Spleen (tissue), 11 donors: Measurements from ENCODE around the gene IL1RN. TPM values are rescaled to one million over a fixed set of nuclear protein-coding genes. Genes with fewer than 3 reads are reported as not detected.

ENCODE experiments used
- DNase-seq: peaks from one replicate; pipeline ENCODE4 v3.0.0-alpha.2; 2020
- H3K27ac ChIP-seq, 8 donors: fragments of 200-600 bp; sonication (generic) in 7 of 8; 1 replicate in 4 of 8; 2 replicates in 4 of 8; pipeline versions ENCODE4 v1.5.0 to v1.8.0; 2016 to 2021; ENCODE audit warnings: inconsistent platforms in 4 of 8, mild to moderate bottlenecking in 4 of 8, moderate library complexity in 1 of 8
- H3K27me3 ChIP-seq, 7 donors: fragments of 200-600 bp; sonication (generic) in 6 of 7; replicated peaks in 1 of 7; 1 replicate in 4 of 7; 2 replicates in 3 of 7; pipeline versions ENCODE4 v1.5.0 to v1.8.0; 2016 to 2021; ENCODE audit warnings: inconsistent platforms in 3 of 7, mild to moderate bottlenecking in 1 of 7
- H3K36me3 ChIP-seq, 6 donors: fragments of 200-600 bp; sonication (generic) in 5 of 6; 1 replicate in 4 of 6; 2 replicates in 2 of 6; pipeline versions ENCODE4 v1.5.0 to v1.8.0; 2016 to 2021; ENCODE audit warnings: inconsistent platforms in 2 of 6
- H3K4me1 ChIP-seq, 6 donors: fragments of 200-600 bp; sonication (generic) in 5 of 6; 1 replicate in 3 of 6; 2 replicates in 3 of 6; pipeline versions ENCODE4 v1.5.0 to v1.8.0; 2016 to 2021; ENCODE audit warnings: inconsistent platforms in 3 of 6
- H3K4me3 ChIP-seq, 8 donors: fragments of 200-600 bp; sonication (generic) in 7 of 8; 1 replicate in 4 of 8; 2 replicates in 4 of 8; pipeline versions ENCODE4 v1.5.0 to v1.8.0; 2016 to 2021; ENCODE audit warnings: inconsistent platforms in 4 of 8, mild to moderate bottlenecking in 4 of 8, moderate library complexity in 2 of 8
- H3K9me3 ChIP-seq, 8 donors: fragments of 200-600 bp; sonication (generic) in 7 of 8; 1 replicate in 4 of 8; 2 replicates in 4 of 8; pipeline versions ENCODE4 v1.5.0 to v1.8.0; 2016 to 2021; ENCODE audit warnings: inconsistent platforms in 4 of 8
- CTCF ChIP-seq, 11 experiments: fragments of 200-600 bp in 7 of 11; fragments of 450-650 bp in 4 of 11; sonication (generic) in 4 of 11; IDR thresholded peaks in 8 of 11; conservative IDR thresholded peaks in 3 of 11; 1 replicate in 7 of 11; 2 replicates in 4 of 11; pipeline versions ENCODE4 v1.4.0 to v1.8.0; 2016 to 2021; ENCODE audit warnings: antibody characterized with exemption in 11 of 11, inconsistent platforms in 4 of 11, mild to moderate bottlenecking in 1 of 11
- POLR2A ChIP-seq, 3 donors: fragments of 450-650 bp; IDR thresholded peaks; one replicate each; pipeline ENCODE4 v1.5.1; 2017; ENCODE audit warnings: antibody characterized with exemption in 3 of 3, mild to moderate bottlenecking in 1 of 3
- POLR2AphosphoS5 ChIP-seq, 3 donors: sonication (generic); formaldehyde crosslinking; IDR thresholded peaks; one replicate each; pipeline ENCODE4 v1.5.1; 2017; ENCODE audit warnings: antibody characterized with exemption in 3 of 3
- WGBS, 5 donors: extraction: QIAGEN DNeasy Blood & Tissue Kit in 3 of 5; methylation state at CpG; one replicate each; pipeline versions ENCODE4 v1.1.5 to v1.1.7; 2013 to 2018; 5-methylcytosine and 5-hydroxymethylcytosine counted together
- intact Hi-C: fragments of 100-400 bp; cut with DNase I; formaldehyde crosslinking; loops from one replicate; pipeline ENCODE4 v1.15.0; 2023; ENCODE audit warnings: low total_unique reads
- polyA plus RNA-seq, 3 donors: library from polyadenylated mRNA; stranded (reverse); fragments of 200-250 nt; gene quantifications; one replicate each; pipeline ENCODE4 v1.2.1, GENCODE V29; 2013
- total RNA-seq, 7 donors: library from RNA; depleted of rRNA in 3 of 7; stranded (reverse); fragments of >200 nt in 3 of 7; fragmentation: NEBNext Ultra II Directional in 4 of 7; extraction: Animal tissue kit (Norgen Biotek cat#: 25700) in 4 of 7; gene quantifications; one replicate each; pipeline versions ENCODE4 v1.1.0 to v1.2.1, GENCODE V29; 2016 to 2021
- donor health status: healthy with polysubstance abuse.
- donor health status: DM: no; HTN: no; CAD: no; lungs with moderate emphysema.
- donor health status: DM: no; HTN: no; CAD: no.
- donor health status: Bipolar disorder and iron deficiency.
- donor health status: healthy.
- donor health status: DM: no; HTN: no; CAD: no.
- donor health status: DM: yes; HTN: yes; CAD: no.

Gene IL1RN
- total and polyA plus RNA-seq, 10 donors = 1.9 to 53.9 (median 12.0) TPM

- TF ChIP-seq POLR2AphosphoS5 (IDR thresholded peaks at IDR 0.05) (no peak), POLR2A (IDR thresholded peaks at IDR 0.05) (no peak), CTCF (IDR thresholded peaks at IDR 0.05 in 8 of 11, conservative IDR thresholded peaks at IDR 0.05 in 3 of 11) (peak; percentile 19 to 75 (median 53))
- Histone ChIP-seq H3K4me1 (no peaks in the 10 kb centered on the region), H3K27me3 (peaks cover 0 to 30% (median 0%) of the 10 kb centered on the region in 7 donors), H3K36me3 (no peaks in the 10 kb centered on the region), H3K27ac (no peak overlapping the region), H3K9me3 (no peaks in the 10 kb centered on the region), H3K4me3 (no peak overlapping the region)
- peak; percentile 78 for DNase-seq
- 31 to 51% (median 36%) methylated on average over 9 of the region's 9 CpGs for WGBS, 5 donors
- intact Hi-C loops = no loop called here
Observed at GRCh38 chr2:113080134-113080533, 47.3 kb upstream of the IL1RN start.

- H3K27ac ChIP-seq = no peak overlapping the region
- H3K4me3 ChIP-seq = no peak overlapping the region
- no peaks in the 10 kb centered on the region for H3K9me3 ChIP-seq
- no peaks in the 10 kb centered on the region for H3K36me3 ChIP-seq
- DNase-seq = no peak
- intact Hi-C loops = no loop called here
- no peaks in the 10 kb centered on the region for H3K4me1 ChIP-seq
- H3K27me3 ChIP-seq = peaks cover 0 to 28% (median 0%) of the 10 kb centered on the region in 7 donors
- TF ChIP-seq POLR2AphosphoS5 (IDR thresholded peaks at IDR 0.05) = no peak
- TF ChIP-seq POLR2A (IDR thresholded peaks at IDR 0.05) = no peak
- TF ChIP-seq CTCF (IDR thresholded peaks at IDR 0.05 in 8 of 11, conservative IDR thresholded peaks at IDR 0.05 in 3 of 11) = no peak
- WGBS, 5 donors = 62 to 79% (median 75%) methylated on average over 2 of the region's 2 CpGs
Observed at GRCh38 chr2:113081488-113082210, 45.7 kb upstream of the IL1RN start.

GRCh38 chr2:113083296-113083695 is 44.1 kb upstream of the IL1RN start:
- WGBS, 5 donors = 46 to 63% (median 51%) methylated on average over 8 of the region's 8 CpGs
- H3K4me1 ChIP-seq = no peaks in the 10 kb centered on the region
- DNase-seq = no peak
- intact Hi-C loops = no loop called here
- no peak overlapping the region for H3K4me3 ChIP-seq
- H3K9me3 ChIP-seq = peaks cover 0 to 3% (median 0%) of the 10 kb centered on the region in 8 donors
- no peaks in the 10 kb centered on the region for H3K36me3 ChIP-seq
- peaks cover 0 to 28% (median 0%) of the 10 kb centered on the region in 7 donors for H3K27me3 ChIP-seq
- TF ChIP-seq POLR2AphosphoS5 (IDR thresholded peaks at IDR 0.05) (no peak), CTCF (IDR thresholded peaks at IDR 0.05 in 8 of 11, conservative IDR thresholded peaks at IDR 0.05 in 3 of 11) (no peak), POLR2A (IDR thresholded peaks at IDR 0.05) (no peak)
- no peak overlapping the region for H3K27ac ChIP-seq

GRCh38 chr2:113084249-113085000 is 43.0 kb upstream of the IL1RN start:
- Histone ChIP-seq H3K9me3 (peaks cover 0 to 3% (median 0%) of the 10 kb centered on the region in 8 donors), H3K4me3 (no peak overlapping the region), H3K36me3 (no peaks in the 10 kb centered on the region), H3K27me3 (peaks cover 0 to 28% (median 0%) of the 10 kb centered on the region in 7 donors), H3K4me1 (peaks cover 0 to 1% (median 0%) of the 10 kb centered on the region in 6 donors), H3K27ac (no peak overlapping the region)
- DNase-seq = no peak
- intact Hi-C loops = no loop called here
- TF ChIP-seq CTCF (IDR thresholded peaks at IDR 0.05 in 8 of 11, conservative IDR thresholded peaks at IDR 0.05 in 3 of 11) (peak in 8 of 11 experiments; percentile 16 to 56 (median 37)), POLR2AphosphoS5 (IDR thresholded peaks at IDR 0.05) (no peak)
- WGBS, 5 donors = 33 to 46% (median 39%) methylated on average over 5 of the region's 5 CpGs
